Breast epithelium (tissue), 3 donors: ENCODE data around the gene FTO.

Source experiments
- CTCF ChIP-seq, 3 donors: fragments of 450-650 bp; IDR thresholded peaks; one replicate each; pipeline ENCODE4 v1.5.1; 2016 to 2017; ENCODE audit warnings: antibody characterized with exemption in 3 of 3, mild to moderate bottlenecking in 3 of 3, moderate library complexity in 3 of 3
- POLR2A ChIP-seq: fragments of 450-650 bp; IDR thresholded peaks from one replicate; pipeline ENCODE4 v1.6.1; 2016; ENCODE audit warnings: antibody characterized with exemption, mild to moderate bottlenecking, moderate library complexity

GRCh38 chr16:54093281-54093680 lies 389.3 kb downstream of the FTO start:
- TF ChIP-seq CTCF (IDR thresholded peaks at IDR 0.05) (no peak), POLR2A (no peak)
